Panc1 (cell line): Measurements from ENCODE around the gene DRD2. TPM values are rescaled to one million over a fixed set of nuclear protein-coding genes. Genes with fewer than 3 reads are reported as not detected.

ENCODE experiments used
- ATAC-seq: fragments of 200-7000 bp; cut with Tn5 transposase; 2 replicates; pipeline ENCODE4 v1.9.1; 2020; ENCODE audit warnings: mild to moderate bottlenecking, moderate library complexity
- BruUV-seq: library from RNA; stranded (reverse); fragments of 400-500 nt; replicated peaks from 2 replicates; lab custom pipeline; 2021; lab: Mats Ljungman, UMichigan
- CTCF ChIA-PET: fragments of 300-600 bp; sonication (Branson Sonifier 250); formaldehyde crosslinking; loops from one replicate; lab custom pipeline; 2022; ENCODE audit warnings: antibody characterized with exemption; lab: Charles Lee
- POLR2A ChIA-PET: fragments of 300-600 bp; sonication (Branson Sonifier 250); formaldehyde crosslinking; loops from one replicate; lab custom pipeline; 2022; ENCODE audit warnings: antibody characterized with exemption; lab: Charles Lee
- DNase-seq: peaks from one replicate; pipeline ENCODE4 v3.0.0-alpha.2; 2010; ENCODE audit warnings: low read depth, low spot score
- H3K27ac ChIP-seq: 2 replicates; pipeline ENCODE4 v1.5.1; 2011; ENCODE audit warnings: mild to moderate bottlenecking, low read length, inconsistent platforms
- H3K27me3 ChIP-seq: fragments of 200-500 bp; sonication (Bioruptor generic); 2 replicates; pipeline ENCODE4 v1.6.0; 2014; ENCODE audit warnings: low read length, inconsistent platforms; ENCODE audit not compliant: control insufficient read depth, insufficient read depth
- H3K36me3 ChIP-seq: fragments of 200-500 bp; sonication (Bioruptor generic); 2 replicates; pipeline ENCODE4 v1.5.1; 2014; ENCODE audit warnings: inconsistent platforms, mild to moderate bottlenecking, low read length, moderate library complexity; ENCODE audit not compliant: control insufficient read depth, insufficient read depth
- H3K4me1 ChIP-seq: 2 replicates; pipeline ENCODE4 v1.5.1; 2011; ENCODE audit warnings: inconsistent platforms, mild to moderate bottlenecking, low read length, moderate library complexity; ENCODE audit not compliant: control insufficient read depth, insufficient read depth
- H3K4me3 ChIP-seq, 2 experiments: 2 replicates each; pipeline ENCODE4 v1.5.1; 2011 to 2012; ENCODE audit warnings: low read depth in 2 of 2, low read length in 2 of 2, mild to moderate bottlenecking in 2 of 2, inconsistent platforms in 1 of 2, moderate library complexity in 1 of 2
- H3K9me3 ChIP-seq: fragments of 200-500 bp; sonication (Bioruptor generic); 2 replicates; pipeline ENCODE4 v1.5.1; 2014; ENCODE audit warnings: low read depth, mild to moderate bottlenecking, inconsistent platforms, low read length, moderate library complexity; ENCODE audit not compliant: control insufficient read depth, insufficient read depth
- POLR2AphosphoS5 ChIP-seq: IDR thresholded peaks from 2 replicates; pipeline ENCODE4 v1.6.1; 2012; ENCODE audit warnings: mild to moderate bottlenecking, low read depth, low read length, moderate library complexity
- SIN3A ChIP-seq: IDR thresholded peaks from 2 replicates; pipeline ENCODE4 v1.6.1; 2012; ENCODE audit warnings: low read depth, mild to moderate bottlenecking, low read length, moderate library complexity, borderline replicate concordance; ENCODE audit not compliant: insufficient read depth
- TCF7L2 ChIP-seq: IDR thresholded peaks from 2 replicates; pipeline ENCODE4 v1.6.1; 2011; ENCODE audit warnings: mild to moderate bottlenecking, low read depth, low read length, inconsistent platforms
- in situ Hi-C: cut with HindIII; loops from 2 replicates; pipeline ENCODE4 v1.10.0; 2016; ENCODE audit warnings: low sequenced_read_pairs, low pct_unique_long_range_greater_than_20kb
- intact Hi-C: fragments of 100-400 bp; cut with micrococcal nuclease; formaldehyde crosslinking; loops from one replicate; pipeline ENCODE4 v1.10.0; 2022; ENCODE audit not compliant: unreplicated experiment
- total RNA-seq: library from RNA; stranded (reverse); gene quantifications from one replicate; pipeline ENCODE4 v1.2.1, GENCODE V29; 2021; ENCODE audit not compliant: unreplicated experiment
- TF ChIP-seq, protein P1 (sequence below): fragments of 450-650 bp; IDR thresholded peaks from 2 replicates; pipeline ENCODE4 v1.5.1; 2017; ENCODE audit warnings: mild to moderate bottlenecking
- TF ChIP-seq, protein P2 (sequence below), 2 experiments: IDR thresholded peaks; 2 replicates each; pipeline ENCODE4 v1.6.1; 2011 to 2012; ENCODE audit warnings: low read depth in 2 of 2, control low read depth in 1 of 2, low read length in 1 of 2, mild to moderate bottlenecking in 1 of 2, moderate library complexity in 1 of 2; ENCODE audit not compliant: insufficient read depth in 1 of 2

DRD2 gene
- total RNA-seq, 1 experiment from 2014 or later: 5.3 TPM

DNA sequence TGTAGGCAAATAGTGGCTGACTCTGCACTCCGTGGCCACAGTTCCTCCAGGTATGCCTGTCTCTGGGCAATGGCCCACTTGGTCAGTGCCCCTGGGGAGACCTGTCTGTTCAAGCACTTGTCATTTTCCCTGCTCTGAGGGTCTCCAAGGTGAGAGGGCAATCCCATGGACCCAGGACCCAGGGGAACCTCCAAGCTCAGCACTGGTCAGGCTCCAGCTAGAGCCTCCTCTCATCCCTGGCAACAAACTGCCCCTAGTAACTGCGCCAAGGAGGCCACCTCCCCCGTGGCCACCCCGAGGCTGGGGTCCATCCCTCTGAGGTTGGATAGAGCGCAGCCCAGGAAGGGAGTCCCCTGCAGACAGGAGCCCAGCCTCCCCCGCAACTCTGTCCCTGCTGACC lies 88.3 kb downstream of the DRD2 start:
- TF ChIP-seq, protein P1, sequence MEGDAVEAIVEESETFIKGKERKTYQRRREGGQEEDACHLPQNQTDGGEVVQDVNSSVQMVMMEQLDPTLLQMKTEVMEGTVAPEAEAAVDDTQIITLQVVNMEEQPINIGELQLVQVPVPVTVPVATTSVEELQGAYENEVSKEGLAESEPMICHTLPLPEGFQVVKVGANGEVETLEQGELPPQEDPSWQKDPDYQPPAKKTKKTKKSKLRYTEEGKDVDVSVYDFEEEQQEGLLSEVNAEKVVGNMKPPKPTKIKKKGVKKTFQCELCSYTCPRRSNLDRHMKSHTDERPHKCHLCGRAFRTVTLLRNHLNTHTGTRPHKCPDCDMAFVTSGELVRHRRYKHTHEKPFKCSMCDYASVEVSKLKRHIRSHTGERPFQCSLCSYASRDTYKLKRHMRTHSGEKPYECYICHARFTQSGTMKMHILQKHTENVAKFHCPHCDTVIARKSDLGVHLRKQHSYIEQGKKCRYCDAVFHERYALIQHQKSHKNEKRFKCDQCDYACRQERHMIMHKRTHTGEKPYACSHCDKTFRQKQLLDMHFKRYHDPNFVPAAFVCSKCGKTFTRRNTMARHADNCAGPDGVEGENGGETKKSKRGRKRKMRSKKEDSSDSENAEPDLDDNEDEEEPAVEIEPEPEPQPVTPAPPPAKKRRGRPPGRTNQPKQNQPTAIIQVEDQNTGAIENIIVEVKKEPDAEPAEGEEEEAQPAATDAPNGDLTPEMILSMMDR: no peak
- TF ChIP-seq TCF7L2 (no peak), POLR2AphosphoS5 (no peak)
- TF ChIP-seq, protein P2, sequence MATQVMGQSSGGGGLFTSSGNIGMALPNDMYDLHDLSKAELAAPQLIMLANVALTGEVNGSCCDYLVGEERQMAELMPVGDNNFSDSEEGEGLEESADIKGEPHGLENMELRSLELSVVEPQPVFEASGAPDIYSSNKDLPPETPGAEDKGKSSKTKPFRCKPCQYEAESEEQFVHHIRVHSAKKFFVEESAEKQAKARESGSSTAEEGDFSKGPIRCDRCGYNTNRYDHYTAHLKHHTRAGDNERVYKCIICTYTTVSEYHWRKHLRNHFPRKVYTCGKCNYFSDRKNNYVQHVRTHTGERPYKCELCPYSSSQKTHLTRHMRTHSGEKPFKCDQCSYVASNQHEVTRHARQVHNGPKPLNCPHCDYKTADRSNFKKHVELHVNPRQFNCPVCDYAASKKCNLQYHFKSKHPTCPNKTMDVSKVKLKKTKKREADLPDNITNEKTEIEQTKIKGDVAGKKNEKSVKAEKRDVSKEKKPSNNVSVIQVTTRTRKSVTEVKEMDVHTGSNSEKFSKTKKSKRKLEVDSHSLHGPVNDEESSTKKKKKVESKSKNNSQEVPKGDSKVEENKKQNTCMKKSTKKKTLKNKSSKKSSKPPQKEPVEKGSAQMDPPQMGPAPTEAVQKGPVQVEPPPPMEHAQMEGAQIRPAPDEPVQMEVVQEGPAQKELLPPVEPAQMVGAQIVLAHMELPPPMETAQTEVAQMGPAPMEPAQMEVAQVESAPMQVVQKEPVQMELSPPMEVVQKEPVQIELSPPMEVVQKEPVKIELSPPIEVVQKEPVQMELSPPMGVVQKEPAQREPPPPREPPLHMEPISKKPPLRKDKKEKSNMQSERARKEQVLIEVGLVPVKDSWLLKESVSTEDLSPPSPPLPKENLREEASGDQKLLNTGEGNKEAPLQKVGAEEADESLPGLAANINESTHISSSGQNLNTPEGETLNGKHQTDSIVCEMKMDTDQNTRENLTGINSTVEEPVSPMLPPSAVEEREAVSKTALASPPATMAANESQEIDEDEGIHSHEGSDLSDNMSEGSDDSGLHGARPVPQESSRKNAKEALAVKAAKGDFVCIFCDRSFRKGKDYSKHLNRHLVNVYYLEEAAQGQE (IDR thresholded peaks at IDR 0.05; ENCODE audit: insufficient read depth in 1 of 2, low read depth in 2 of 2, low read length in 1 of 2): no peak
- ChIA-PET POLR2A (no interaction called here), CTCF (no interaction called here)
- Histone ChIP-seq H3K27me3 (peaks cover 6% of the 10 kb centered on the region; the same call in 1 of the 2 replicates), H3K9me3 (no peaks in the 10 kb centered on the region), H3K4me1 (peaks cover 5% of the 10 kb centered on the region; the same call in 1 of the 2 replicates), H3K4me3 (no peak overlapping the region), H3K36me3 (no peaks in the 10 kb centered on the region), H3K27ac (no peak overlapping the region)
- BruUV-seq: no TSS peak
- in situ Hi-C loops: no loop called here
- DNase-seq: no peak
- no peak for ATAC-seq
- intact Hi-C loops: no loop called here

GRCh38 chr11:113385749-113386148 lies 89.4 kb downstream of the DRD2 start:
- ATAC-seq (no peak), DNase-seq (no peak)
- H3K4me3 ChIP-seq: no peak overlapping the region
- no peaks in the 10 kb centered on the region for H3K9me3 ChIP-seq
- no peak overlapping the region for H3K27ac ChIP-seq
- no peaks in the 10 kb centered on the region for H3K36me3 ChIP-seq
- ChIA-PET POLR2A (no interaction called here), CTCF (no interaction called here)
- peaks cover 5% of the 10 kb centered on the region; the same call in 1 of the 2 replicates for H3K4me1 ChIP-seq
- no peak for TF ChIP-seq SIN3A
- no peak for TF ChIP-seq TCF7L2
- TF ChIP-seq, protein P1: no peak
- no peak for TF ChIP-seq POLR2AphosphoS5
- TF ChIP-seq, protein P2 (IDR thresholded peaks at IDR 0.05; ENCODE audit: insufficient read depth in 1 of 2, low read depth in 2 of 2, low read length in 1 of 2): no peak
- in situ Hi-C loops (no loop called here), intact Hi-C loops (no loop called here)
- no TSS peak for BruUV-seq
- H3K27me3 ChIP-seq: peaks cover 6% of the 10 kb centered on the region; the same call in 1 of the 2 replicates
